Tibial artery (tissue), 4 donors: ENCODE results near the gene LITAF.

ENCODE experiments used
- DNase-seq, 2 donors: peaks; one replicate each; pipeline ENCODE4 v3.0.0-alpha.2; 2019
- H3K27ac ChIP-seq, 2 donors: fragments of 200-600 bp; sonication (generic) in 1 of 2; 1 replicate in 1 of 2; 2 replicates in 1 of 2; pipeline ENCODE4 v1.5.1; 2018 to 2019; ENCODE audit warnings: mild to moderate bottlenecking in 1 of 2
- H3K27me3 ChIP-seq, 2 donors: fragments of 200-600 bp; sonication (generic) in 1 of 2; one replicate each; pipeline versions ENCODE4 v1.5.1 to v1.6.0; 2016 to 2019
- H3K36me3 ChIP-seq, 3 donors: fragments of 200-600 bp; sonication (generic) in 2 of 3; one replicate each; pipeline ENCODE4 v1.5.1; 2016 to 2019; ENCODE audit warnings: mild to moderate bottlenecking in 2 of 3
- H3K4me1 ChIP-seq, 4 donors: fragments of 200-600 bp; sonication (generic) in 2 of 4; 1 replicate in 3 of 4; 2 replicates in 1 of 4; pipeline ENCODE4 v1.5.1; 2016 to 2019
- H3K4me3 ChIP-seq, 2 donors: fragments of 200-600 bp; sonication (generic) in 1 of 2; 1 replicate in 1 of 2; 2 replicates in 1 of 2; pipeline ENCODE4 v1.5.1; 2018 to 2019; ENCODE audit warnings: mild to moderate bottlenecking in 2 of 2
- H3K9me3 ChIP-seq, 3 donors: fragments of 200-600 bp; sonication (generic) in 1 of 3; one replicate each; pipeline ENCODE4 v1.5.1; 2016 to 2019
- CTCF ChIP-seq, 2 experiments: fragments of 200-600 bp in 1 of 2; fragments of 450-650 bp in 1 of 2; IDR thresholded peaks; one replicate each; pipeline ENCODE4 v1.5.1; 2017 to 2019; ENCODE audit warnings: antibody characterized with exemption in 2 of 2, mild to moderate bottlenecking in 1 of 2, moderate library complexity in 1 of 2
- intact Hi-C: fragments of 100-400 bp; cut with DNase I; formaldehyde crosslinking; loops from one replicate; pipeline ENCODE4 v1.15.0; 2023; ENCODE audit warnings: low total_unique reads

Gene LITAF

DNA sequence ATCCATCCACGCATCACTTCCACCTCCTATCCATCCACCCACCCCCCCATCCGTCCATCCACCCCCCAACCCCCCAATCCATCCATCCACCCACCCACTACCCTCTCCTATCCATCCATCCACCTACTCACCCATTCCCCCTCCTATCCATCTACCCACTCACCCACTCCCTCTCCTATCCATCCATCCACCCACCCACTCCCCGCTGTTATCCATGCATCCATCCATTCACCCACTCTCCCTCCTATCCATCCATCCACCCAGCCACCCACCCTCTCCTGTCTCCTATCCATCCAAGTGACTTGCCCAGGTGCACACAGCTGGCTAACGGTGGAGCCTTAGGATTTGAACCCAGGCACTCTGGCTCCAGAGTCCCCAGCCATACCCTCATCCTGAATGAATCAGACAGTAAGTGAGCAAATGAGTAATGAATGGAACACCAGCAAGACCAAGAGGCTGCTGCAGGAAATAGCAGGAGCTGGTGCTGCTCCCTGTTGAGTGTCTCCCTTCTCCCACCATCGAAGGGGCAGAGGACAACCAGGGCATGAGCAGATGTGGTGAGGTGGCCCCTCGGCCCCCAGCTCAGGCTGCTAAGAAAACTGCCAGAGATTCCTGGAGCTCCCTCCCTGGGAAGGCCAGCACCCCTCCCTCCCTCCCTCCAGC lies 62.5 kb downstream of the LITAF start:
- Histone ChIP-seq H3K27me3 (no peaks in the 10 kb centered on the region), H3K9me3 (no peaks in the 10 kb centered on the region), H3K27ac (no peak overlapping the region), H3K4me1 (peaks cover 0 to 8% (median 4%) of the 10 kb centered on the region in 4 donors), H3K36me3 (no peaks in the 10 kb centered on the region), H3K4me3 (no peak overlapping the region)
- intact Hi-C loops = no loop called here
- DNase-seq = no peak
- TF ChIP-seq CTCF (IDR thresholded peaks at IDR 0.05) = no peak

DNA sequence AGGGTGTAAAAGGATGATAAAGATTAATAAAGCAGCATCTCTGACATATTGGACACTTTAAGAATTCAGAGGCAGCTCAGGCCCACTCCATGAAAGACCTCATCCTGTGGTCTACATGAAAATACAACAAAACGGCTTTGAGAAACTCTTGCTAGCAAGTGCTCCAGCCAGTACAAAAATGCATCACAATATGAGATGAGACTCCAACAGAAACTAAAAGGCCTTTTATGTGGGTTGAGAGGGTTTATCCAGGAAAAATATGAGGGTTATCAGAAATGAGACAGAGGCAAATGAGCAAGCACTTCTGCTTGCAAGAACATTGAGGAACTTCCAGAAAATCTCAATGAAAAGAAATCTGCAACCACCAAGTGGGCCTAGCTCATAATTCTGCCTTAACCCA lies 65.7 kb downstream of the LITAF start:
- H3K4me3 ChIP-seq = no peak overlapping the region
- no peak for TF ChIP-seq CTCF (IDR thresholded peaks at IDR 0.05)
- H3K27me3 ChIP-seq = no peaks in the 10 kb centered on the region
- H3K27ac ChIP-seq = no peak overlapping the region
- H3K36me3 ChIP-seq = no peaks in the 10 kb centered on the region
- H3K9me3 ChIP-seq = no peaks in the 10 kb centered on the region
- intact Hi-C loops = no loop called here
- no peak for DNase-seq
- no peaks in the 10 kb centered on the region for H3K4me1 ChIP-seq

GRCh38 chr16:11520442-11520841 lies 66.3 kb downstream of the LITAF start:
- Histone ChIP-seq H3K27ac (no peak overlapping the region), H3K27me3 (no peaks in the 10 kb centered on the region), H3K4me1 (no peaks in the 10 kb centered on the region), H3K4me3 (no peak overlapping the region), H3K9me3 (no peaks in the 10 kb centered on the region), H3K36me3 (no peaks in the 10 kb centered on the region)
- TF ChIP-seq CTCF (IDR thresholded peaks at IDR 0.05) = no peak
- intact Hi-C loops = no loop called here
- DNase-seq = no peak

DNA sequence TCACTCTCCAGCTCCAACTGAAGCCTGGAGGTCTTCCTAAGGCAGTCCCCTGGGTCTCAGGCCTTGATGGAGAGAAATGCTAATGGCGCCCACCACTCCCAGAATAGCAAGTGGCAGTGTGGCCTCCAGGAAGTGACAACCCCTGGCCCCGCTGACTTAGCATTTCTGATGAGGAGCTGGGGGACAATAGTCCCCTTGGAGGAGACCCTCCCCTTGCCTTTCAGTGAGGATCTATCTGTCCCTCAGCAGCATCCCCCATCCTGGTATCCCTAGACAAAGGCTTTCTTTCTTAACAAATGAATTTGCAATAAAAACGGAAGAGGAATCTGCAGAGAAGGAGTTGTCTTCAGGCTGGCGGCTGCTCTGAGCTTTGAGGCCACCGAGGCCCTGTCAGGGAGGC lies 68.8 kb downstream of the LITAF start:
- no peak overlapping the region for H3K4me3 ChIP-seq
- H3K27me3 ChIP-seq = no peaks in the 10 kb centered on the region
- H3K27ac ChIP-seq = no peak overlapping the region
- intact Hi-C loops = no loop called here
- no peaks in the 10 kb centered on the region for H3K4me1 ChIP-seq
- no peaks in the 10 kb centered on the region for H3K9me3 ChIP-seq
- TF ChIP-seq CTCF (IDR thresholded peaks at IDR 0.05) = no peak
- no peak for DNase-seq
- H3K36me3 ChIP-seq = no peaks in the 10 kb centered on the region

DNA sequence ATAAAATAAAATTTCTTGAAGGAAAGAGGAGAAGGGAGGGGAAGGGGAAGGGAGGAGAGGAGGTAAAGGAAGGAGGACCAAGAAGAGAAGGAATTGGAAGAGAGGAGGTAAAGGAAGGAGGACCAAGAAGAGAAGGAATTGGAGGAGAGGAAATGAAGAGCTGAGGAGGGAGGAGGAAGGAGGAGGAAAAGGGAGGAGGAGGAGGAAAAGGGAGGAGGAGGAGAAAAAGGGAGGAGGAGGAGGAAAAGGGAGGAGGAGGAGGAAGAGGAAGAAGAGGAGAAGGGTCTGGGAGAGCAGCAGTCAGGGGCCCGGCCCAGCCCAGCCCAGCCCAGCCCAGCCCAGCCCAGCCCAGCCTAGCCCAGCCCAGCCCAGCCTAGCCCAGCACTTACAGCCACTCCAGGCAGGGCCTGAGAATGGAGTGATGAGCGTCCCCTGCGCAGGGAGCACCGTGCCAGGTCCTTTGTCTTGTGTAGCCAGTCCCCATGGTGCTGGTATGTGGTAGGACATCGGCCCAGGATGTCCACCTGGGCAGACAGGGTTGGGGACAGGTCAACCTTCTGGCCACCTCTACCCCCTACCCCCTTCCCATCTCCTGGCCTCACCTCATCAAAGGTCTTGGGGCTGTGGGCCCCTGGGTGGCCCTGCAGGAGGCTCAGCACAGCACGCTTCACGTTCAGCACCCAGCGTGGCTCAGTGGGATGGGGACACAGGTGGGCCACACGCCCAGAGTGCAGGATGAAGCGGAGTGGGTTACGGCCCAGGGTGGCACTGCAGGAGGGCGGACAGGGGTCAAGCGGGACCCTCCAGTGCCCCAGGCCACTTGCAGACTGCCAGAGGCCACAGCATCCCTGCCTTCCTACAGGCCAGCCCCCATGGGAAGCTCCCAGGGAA lies 70.9 kb downstream of the LITAF start:
- Histone ChIP-seq H3K36me3 (no peaks in the 10 kb centered on the region), H3K4me1 (no peaks in the 10 kb centered on the region), H3K27me3 (no peaks in the 10 kb centered on the region), H3K9me3 (no peaks in the 10 kb centered on the region), H3K4me3 (no peak overlapping the region), H3K27ac (no peak overlapping the region)
- intact Hi-C loops = no loop called here
- TF ChIP-seq CTCF (IDR thresholded peaks at IDR 0.05) = no peak
- DNase-seq = no peak
